HG03575 (cell line): ENCODE results near the gene PTPN6.
"Not testable (repeated sequence)": the region's sequence is repeated elsewhere in the genome, so short reads cannot be mapped to it uniquely, and the experiment has no call there.

ENCODE experiments used
- ATAC-seq: cut with Tn5 transposase; IDR thresholded peaks from one replicate; pipeline ENCODE4 v1.9.1; 2021; ENCODE audit not compliant: unreplicated experiment, insufficient number of reproducible peaks, low FRiP score; ENCODE audit errors: extremely low read depth

PTPN6 gene

DNA sequence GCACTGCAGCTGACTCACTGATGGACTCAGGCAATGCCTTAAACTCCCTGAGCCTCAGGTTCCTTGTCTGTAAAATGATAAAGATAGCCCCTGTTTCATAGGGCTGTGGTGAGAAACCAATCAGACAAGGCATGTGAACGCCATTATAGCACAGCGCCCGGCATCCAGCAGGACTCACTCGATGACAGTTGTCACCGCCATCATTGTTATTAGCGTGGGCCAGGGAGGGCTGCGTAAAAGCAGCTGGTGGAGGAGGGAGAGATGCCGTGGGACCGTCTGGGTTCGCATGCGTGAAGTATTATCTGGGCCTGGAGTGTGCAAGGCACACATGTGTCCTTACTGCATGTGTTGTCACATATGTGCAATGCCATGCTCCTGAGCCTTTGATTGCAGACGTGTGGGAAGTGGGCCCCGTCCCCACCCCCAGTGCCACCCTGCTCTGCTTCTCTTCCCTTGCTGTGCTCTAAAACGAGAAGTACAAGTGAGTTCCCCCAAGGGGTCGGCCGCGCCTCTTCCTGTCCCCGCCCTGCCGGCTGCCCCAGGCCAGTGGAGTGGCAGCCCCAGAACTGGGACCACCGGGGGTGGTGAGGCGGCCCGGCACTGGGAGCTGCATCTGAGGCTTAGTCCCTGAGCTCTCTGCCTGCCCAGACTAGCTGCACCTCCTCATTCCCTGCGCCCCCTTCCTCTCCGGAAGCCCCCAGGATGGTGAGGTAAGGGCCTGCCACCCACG is at the start of gene PTPN6:
Gene PTPN6, plus strand, starts transcription at position 546 of the 730 bp plus-strand sequence. Its CDS starts 157 bp downstream, at position 703.
- ATAC-seq: no peak

DNA sequence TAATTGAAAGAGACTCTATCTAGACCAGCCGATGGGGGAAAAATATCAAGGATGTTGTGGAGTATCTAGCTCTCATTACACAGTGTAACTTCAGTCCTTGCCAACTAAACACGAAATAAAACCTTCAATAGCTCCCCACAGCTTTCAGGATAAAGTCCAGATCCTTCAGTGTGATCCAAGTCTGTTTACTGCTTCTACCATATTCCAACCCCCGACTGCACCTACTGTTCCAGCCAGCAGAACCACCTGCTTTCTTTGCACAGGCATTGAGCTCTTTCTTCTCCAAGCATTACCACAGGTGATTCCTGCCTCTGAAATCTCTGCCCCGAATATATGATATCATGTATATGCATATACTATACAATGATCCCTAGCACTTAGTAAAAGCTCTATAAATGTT is 48.7 kb upstream of the PTPN6 start:
- no peak for ATAC-seq

DNA sequence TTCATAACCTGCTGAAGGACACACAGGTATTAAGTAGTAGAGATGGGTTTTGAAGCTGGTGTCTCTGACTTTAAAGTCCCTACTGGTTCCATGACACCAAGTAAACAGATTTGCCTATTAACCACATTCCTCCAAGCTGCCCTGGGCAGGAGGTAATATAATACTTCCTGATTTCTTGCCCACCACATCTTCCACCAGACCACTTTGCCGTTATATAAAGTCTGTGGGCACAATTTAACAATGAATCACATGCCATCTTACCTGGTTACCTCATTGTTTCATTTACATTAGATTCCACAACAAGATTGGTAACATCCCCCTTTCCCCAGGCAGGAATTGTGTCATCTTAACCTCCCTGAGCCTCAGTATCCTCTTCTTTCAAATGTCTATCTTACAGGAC is 47.4 kb upstream of the PTPN6 start:
- ATAC-seq: no peak

DNA sequence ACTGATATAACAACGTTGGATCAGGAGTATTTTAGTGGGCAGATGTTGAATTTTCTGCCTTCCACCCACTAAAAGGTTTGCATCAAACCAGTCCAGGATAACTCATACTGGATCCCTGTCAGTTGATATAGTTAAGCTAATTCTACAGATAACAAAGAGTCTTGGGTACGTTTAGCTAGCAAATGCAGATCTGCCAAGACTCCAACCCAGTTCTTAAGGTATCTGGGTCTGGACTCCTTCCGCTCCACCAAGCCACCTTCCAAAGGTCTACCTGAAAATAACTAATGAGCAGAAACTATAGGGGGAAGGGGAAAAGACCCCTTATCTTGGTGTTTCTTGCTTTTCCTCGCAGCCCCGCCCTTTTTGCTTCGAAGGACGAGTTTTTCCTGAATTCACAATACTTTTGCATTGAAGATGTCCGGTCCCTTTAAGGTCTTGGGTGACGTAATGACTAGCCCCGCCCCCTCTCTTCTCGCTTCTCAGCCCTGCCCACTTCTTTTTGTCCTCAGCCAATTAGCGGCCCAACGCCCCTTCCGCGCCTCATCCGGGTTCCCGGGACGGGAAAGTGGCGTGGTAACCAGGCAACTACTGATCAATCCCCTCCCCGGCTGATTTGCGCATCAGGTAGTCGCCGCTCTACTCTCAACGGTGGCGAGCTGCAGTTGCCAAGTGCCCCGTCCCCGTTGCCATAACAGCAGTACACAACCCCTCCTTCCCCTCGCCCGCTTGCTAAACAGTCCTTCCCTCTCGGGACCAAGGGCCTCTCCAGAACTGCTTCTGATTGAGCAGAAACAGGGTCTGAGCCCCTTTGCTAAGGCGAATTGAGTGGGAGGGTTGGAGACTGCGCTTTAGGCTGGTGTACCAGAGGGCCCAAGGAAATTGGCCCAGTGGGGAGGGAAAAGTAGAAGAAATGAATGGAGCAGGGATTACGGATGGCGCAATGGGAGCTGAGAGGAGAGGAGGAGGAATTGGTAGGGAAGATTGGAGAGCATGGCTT is 46.6 kb upstream of the PTPN6 start, which contains the start of gene LRRC23:
Gene LRRC23, plus strand, starts transcription at position 543 of the 997 bp plus-strand sequence. CDS start 812 bp downstream, outside the sequence.
- ATAC-seq: no peak

DNA sequence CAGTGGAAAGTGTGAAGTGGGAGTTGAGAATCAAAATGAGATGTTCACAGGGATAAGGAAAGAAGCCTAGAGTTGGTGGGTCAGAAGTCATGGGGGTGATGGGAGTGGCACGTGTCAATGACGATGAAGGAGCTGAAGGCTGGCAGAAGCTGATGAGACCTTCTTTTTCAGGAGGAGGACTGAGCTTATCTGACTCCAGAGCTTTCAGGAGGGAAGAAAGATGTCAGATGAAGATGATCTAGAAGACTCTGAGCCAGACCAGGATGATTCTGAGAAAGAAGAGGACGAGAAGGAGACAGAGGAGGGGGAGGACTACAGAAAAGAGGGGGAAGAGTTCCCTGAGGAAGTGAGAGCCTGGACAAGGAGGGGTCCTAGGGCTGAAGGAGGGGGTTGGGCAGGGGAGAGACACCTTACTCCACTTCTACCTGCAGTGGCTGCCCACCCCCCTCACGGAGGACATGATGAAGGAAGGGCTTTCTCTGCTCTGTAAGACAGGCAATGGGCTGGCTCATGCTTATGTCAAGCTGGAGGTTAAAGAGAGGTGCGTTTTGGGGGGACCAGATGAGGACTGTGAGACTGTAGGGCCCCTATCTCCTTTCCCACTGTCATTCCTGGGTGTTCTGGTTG is 45.6 kb upstream of the PTPN6 start:
- no peak for ATAC-seq

DNA sequence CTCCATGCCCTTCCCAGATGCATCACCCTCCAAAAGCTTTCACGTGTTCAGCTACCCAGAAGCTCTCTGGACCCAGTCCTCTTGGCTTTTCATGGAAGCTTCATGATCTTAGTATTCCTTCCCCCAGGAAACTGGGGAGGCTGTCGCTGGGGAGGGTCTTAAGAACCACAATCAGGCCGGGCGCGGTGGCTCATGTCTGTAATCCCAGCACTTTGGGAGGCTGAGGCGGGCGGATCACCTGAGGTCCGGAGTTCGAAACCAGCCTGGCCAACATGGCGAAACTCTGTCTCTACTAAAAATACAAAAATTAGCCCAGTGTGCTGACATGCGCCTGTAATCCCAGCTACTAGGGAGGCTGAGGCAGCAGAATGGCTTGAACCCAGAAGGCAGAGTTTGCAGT is 43.0 kb upstream of the PTPN6 start:
- ATAC-seq: not testable (repeated sequence)

DNA sequence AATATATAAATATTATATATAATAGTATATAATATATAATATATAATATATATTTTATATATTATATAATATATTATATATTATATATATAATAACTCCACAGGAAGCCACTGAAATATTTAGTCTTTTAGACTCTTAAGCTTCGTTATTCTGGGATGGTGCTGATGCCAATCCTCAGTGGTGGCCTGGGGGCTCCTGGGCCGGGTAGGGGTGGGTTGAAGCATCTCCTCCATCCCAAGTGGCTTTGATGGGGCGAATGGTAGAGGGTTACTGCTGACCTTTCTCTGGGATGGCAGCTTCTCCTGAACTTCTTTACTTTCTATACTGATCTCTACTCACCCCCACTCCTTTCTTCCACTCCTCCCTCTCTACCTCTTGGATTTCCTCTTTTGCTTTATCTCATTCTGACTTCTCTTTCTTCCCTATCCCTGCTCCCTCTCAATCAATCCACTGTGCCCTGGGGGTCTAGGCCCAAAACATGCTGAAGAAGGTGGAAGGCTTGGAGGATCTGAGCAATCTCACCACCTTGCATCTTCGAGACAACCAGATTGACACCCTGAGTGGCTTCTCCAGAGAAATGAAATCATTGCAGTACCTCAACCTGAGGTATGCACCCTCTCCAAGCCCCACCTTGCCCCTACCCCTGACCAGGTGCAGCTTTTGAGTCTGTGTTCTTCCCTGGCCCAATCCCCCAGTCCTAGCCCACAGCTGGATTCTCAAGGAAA is 41.6 kb upstream of the PTPN6 start:
- ATAC-seq: no peak

DNA sequence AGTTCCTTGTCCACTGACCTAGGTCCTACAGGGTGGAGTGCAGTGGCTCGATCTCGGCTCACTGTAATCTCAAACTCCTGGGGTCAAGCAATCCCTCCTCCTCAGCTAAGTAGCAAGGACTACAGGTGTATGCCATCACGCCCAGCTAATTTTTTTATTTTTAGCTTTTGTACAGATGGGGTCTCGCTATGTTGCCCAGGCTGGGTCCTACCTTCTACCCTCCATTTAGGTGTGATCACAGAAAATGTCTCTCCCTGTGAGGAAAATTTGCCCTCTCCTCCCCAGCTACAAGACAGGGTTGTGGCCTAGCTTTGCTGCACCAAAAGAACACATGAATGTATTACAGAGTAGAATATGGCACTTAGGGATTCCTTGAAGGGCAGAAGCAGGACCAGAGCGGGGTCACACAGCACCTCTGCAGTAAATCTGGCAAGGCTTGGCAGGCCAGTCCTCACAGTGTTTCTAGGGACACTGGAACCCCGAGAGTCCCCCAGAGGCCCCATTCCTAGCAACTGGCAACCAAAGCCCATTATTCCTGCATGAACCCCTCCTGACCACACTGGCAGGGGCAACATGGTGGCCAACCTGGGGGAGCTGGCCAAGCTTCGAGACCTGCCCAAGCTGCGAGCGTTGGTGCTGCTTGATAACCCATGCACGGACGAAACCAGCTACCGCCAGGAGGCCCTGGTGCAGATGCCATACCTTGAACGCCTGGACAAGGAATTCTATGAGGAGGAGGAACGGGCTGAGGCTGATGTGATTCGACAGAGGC is 38.8 kb upstream of the PTPN6 start:
- no peak for ATAC-seq

DNA sequence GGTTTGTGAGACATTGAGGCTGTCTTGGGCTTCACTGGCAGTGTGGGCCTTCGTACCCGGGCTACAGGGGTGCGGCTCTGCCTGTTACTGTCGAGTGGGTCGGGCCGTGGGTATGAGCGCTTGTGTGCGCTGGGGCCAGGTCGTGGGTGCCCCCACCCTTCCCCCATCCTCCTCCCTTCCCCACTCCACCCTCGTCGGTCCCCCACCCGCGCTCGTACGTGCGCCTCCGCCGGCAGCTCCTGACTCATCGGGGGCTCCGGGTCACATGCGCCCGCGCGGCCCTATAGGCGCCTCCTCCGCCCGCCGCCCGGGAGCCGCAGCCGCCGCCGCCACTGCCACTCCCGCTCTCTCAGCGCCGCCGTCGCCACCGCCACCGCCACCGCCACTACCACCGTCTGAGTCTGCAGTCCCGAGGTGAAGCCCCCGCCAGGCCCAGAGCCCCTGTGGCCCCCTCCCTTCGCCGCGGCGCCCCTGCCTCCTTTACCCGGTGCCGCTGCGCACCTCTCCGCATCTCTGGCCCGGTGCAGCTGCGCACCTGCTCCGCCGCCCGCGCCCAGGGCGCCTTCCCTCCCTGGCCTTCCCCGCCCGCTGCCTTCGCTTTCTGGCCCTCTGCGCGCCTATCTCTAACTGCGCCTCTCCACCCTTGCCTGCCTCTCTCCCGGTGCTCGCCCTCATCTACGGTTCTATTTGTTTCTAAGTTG is 36.8 kb upstream of the PTPN6 start, which contains the start of gene ENO2:
Gene ENO2, plus strand, starts transcription at position 335 of the 701 bp plus-strand sequence. CDS start 1,253 bp downstream, outside the sequence.
- ATAC-seq: no peak

DNA sequence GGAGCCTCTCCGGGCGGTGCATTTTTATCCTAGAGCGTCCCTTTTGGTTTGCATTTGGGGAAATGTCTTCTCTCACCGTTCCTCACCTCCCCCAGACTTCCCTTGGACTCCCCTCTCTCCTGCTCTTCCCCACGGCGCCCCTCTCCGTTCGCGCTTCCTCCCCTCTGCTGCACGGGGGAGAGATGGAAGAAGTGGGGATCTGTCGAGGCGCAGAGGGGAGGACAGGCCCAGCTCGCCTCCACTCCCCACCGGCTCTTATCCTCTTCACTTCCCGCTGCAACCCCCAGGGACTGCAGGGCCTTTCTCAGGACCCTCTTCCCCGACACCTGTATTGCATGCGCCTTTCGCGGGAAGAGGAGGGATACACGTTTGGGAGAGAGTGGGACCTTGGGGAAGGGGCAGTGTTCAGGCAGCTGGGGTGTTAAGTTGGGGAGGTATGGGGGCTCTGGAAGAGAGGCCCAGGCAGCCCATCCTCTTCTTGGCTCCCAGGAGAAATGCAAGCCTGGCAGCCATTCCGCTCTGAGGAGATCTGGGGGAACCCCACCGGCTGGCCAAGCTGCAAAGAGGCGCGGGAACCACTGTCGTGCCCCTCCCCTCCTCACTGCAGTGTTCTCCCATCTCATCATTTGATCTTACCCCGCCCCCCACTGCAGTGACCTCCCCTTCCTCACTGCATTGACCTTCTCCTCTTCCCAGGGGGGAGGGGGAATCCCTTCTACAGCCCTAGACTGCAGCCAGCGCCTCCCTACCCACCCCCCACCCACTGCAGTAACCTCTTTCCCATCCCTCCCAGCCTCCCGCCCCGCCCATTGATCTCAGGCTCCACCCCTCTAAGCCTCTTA is 36.0 kb upstream of the PTPN6 start:
- ATAC-seq: no peak

DNA sequence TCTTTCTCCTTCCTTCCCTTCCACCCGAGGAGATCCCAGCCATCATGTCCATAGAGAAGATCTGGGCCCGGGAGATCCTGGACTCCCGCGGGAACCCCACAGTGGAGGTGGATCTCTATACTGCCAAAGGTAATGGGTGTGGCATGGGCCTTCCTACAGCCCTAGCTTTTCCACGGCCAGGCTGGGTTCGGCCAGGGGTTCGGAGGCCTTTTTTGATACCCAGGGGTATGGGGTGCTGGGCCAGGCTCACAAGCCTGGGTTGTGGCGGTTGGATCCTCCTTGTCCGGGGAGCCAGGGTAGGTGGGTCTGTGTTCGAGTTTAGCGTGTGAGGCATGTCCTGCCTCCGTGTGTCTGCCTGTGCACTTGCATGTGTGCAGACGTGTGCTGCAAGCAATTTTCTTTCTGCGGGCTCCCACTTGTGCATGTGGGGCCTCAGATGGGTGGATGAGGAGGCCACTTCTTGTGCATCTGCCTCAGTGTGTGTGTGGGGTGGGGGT is 35.3 kb upstream of the PTPN6 start:
- no peak for ATAC-seq

DNA sequence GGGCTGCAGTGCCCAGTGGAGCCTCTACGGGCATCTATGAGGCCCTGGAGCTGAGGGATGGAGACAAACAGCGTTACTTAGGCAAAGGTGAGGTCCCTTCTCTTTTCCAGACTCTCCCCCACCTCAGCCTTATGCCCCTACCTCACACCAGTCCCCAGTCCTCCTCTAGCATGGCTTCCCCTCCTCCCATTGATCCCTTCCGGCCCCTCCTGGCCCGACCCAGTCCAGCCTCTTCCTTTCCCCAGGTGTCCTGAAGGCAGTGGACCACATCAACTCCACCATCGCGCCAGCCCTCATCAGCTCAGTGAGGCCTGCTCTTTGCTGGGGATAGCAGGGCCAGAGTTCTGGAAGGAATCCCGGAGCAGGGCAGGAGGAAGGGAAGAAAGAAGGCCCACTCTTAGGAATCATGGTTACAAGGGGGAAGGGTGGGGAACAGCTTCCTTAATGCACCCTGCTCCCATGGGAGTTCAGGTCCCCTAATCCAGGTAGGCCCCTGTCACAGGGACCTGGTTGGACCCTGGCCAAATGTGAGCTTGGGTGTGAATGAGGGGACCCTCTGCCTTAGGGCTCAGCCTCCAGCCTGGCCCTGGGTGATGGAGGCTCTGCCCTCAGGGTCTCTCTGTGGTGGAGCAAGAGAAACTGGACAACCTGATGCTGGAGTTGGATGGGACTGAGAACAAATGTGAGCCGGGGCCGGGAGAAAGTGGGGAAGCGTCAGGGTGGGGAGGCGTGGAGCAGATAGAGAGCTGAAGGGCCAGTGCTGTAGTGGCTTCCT is 34.5 kb upstream of the PTPN6 start:
- no peak for ATAC-seq

DNA sequence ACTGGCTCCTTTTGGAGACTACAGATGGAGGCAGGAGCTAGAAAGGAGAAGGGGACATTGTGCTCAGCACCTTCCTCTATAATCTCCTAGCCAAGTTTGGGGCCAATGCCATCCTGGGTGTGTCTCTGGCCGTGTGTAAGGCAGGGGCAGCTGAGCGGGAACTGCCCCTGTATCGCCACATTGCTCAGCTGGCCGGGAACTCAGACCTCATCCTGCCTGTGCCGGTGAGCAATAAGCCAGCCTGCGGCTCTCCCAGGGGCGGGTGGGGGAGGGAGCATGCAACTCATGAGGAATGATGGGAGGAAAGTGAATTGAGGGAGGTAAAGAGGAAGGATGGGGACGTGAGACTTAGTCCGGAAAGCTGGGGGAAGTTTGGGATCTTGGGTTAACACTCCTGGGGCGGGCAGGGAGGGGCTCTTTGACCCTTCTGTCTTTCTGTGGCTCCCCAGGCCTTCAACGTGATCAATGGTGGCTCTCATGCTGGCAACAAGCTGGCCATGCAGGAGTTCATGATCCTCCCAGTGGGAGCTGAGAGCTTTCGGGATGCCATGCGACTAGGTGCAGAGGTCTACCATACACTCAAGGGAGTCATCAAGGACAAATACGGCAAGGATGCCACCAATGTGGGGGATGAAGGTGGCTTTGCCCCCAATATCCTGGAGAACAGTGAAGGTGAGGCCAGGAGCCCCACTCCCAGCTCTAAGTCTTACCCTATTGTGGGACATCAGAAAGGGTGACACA is 33.5 kb upstream of the PTPN6 start:
- no peak for ATAC-seq

DNA sequence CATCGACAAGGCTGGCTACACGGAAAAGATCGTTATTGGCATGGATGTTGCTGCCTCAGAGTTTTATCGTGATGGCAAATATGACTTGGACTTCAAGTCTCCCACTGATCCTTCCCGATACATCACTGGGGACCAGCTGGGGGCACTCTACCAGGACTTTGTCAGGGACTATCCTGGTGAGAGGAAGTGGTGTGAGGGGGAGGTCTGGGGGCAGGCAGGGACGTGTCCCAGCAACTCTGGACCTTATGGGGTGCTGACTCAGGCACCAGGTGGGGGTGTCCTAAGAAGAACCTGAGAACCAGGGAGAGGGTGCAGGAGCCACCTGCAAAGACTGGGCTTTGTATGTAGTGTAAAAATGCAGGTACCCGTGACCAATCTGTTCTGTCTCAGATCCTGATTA is 31.6 kb upstream of the PTPN6 start:
- no peak for ATAC-seq

DNA sequence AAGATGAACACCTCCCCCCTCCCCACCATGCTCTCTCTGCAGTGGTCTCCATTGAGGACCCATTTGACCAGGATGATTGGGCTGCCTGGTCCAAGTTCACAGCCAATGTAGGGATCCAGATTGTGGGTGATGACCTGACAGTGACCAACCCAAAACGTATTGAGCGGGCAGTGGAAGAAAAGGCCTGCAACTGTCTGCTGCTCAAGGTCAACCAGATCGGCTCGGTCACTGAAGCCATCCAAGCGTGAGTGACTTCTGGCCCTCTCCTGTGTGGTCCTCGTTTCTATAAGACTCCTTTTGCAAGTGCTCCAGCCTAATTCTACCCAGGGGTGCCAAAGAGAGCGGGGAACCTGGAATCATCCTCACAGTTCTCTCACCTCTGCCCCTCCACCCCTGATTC is 29.6 kb upstream of the PTPN6 start:
- no peak for ATAC-seq
